SK-N-SH (cell line): ENCODE measurements around the gene GALNT5. TPM values are rescaled to one million over a fixed set of nuclear protein-coding genes. Genes with fewer than 3 reads are reported as not detected.
A peak's percentile ranks its signal among the peaks of the same experiment; 100 is the strongest.

Experiments used
- CTCF ChIA-PET: fragments of 300-600, 350-600 bp; formaldehyde crosslinking; extraction: SDS; loops from one replicate; lab custom pipeline; 2021; lab: Yijun Ruan, JAX
- POLR2A ChIA-PET: fragments of 350-600 bp; sonication (Branson Sonifier 250); formaldehyde crosslinking; extraction: SDS; loops from one replicate; lab custom pipeline; 2020; ENCODE audit warnings: antibody characterized with exemption, inconsistent platforms; lab: Yijun Ruan, JAX
- DNase-seq: peaks from one replicate; pipeline ENCODE4 v3.0.0; 2012
- H2AFZ ChIP-seq: fragments of 200-600 bp; sonication (generic); 2 replicates; pipeline ENCODE4 v1.8.1; 2016; ENCODE audit warnings: antibody characterized with exemption, mild to moderate bottlenecking, low read depth
- H3F3A ChIP-seq: fragments of 200-600 bp; sonication (generic); replicated peaks from 2 replicates; pipeline ENCODE3; 2016; ENCODE audit warnings: antibody characterized with exemption, mild to moderate bottlenecking; ENCODE audit not compliant: insufficient read depth
- H3K27ac ChIP-seq, 2 experiments: fragments of 200-500 bp in 1 of 2; fragments of 200-600 bp in 1 of 2; sonication (Bioruptor generic) in 1 of 2; sonication (generic), shearing (Covaris generic) in 1 of 2; 2 replicates each; pipeline versions ENCODE4 v1.5.1 to v1.6.1; 2014 to 2016; ENCODE audit warnings: low read depth in 2 of 2, inconsistent platforms in 1 of 2, low read length in 1 of 2, mild to moderate bottlenecking in 1 of 2, mixed read lengths in 1 of 2
- H3K27me3 ChIP-seq: fragments of 200-600 bp; sonication (generic), shearing (Covaris generic); 2 replicates; pipeline ENCODE4 v1.6.1; 2016; ENCODE audit warnings: mixed run types; ENCODE audit not compliant: insufficient read depth
- H3K36me3 ChIP-seq, 2 experiments: fragments of 200-500 bp in 1 of 2; fragments of 200-600 bp in 1 of 2; sonication (Bioruptor generic) in 1 of 2; sonication (generic) in 1 of 2; replicated peaks in 1 of 2; 2 replicates each; pipeline versions ENCODE3 to v1.5.1; 2014 to 2016; ENCODE audit warnings: low read length in 1 of 2, mild to moderate bottlenecking in 1 of 2; ENCODE audit not compliant: insufficient read depth in 2 of 2, control insufficient read depth in 1 of 2
- H3K4me1 ChIP-seq, 2 experiments: fragments of 200-500 bp in 1 of 2; fragments of 200-600 bp in 1 of 2; sonication (Bioruptor generic) in 1 of 2; sonication (generic), shearing (Covaris generic) in 1 of 2; 2 replicates each; pipeline versions ENCODE4 v1.5.1 to v1.6.1; 2014 to 2016; ENCODE audit warnings: low read depth in 1 of 2, low read length in 1 of 2, mixed run types in 1 of 2; ENCODE audit not compliant: insufficient read depth in 2 of 2, control insufficient read depth in 1 of 2
- H3K4me2 ChIP-seq: fragments of 200-600 bp; sonication (generic), shearing (Covaris generic); 2 replicates; pipeline ENCODE4 v1.6.1; 2017; ENCODE audit warnings: mixed run types
- H3K4me3 ChIP-seq, 2 experiments: fragments of 200-500 bp in 1 of 2; fragments of 200-600 bp in 1 of 2; sonication (Bioruptor generic) in 1 of 2; sonication (generic), shearing (Covaris generic) in 1 of 2; 2 replicates each; pipeline versions ENCODE4 v1.5.1 to v1.8.1; 2014 to 2016; ENCODE audit warnings: low read depth in 2 of 2, inconsistent platforms in 1 of 2, low read length in 1 of 2, mild to moderate bottlenecking in 1 of 2, mixed read lengths in 1 of 2, moderate library complexity in 1 of 2
- H3K79me2 ChIP-seq: fragments of 200-600 bp; sonication (generic); 2 replicates; pipeline ENCODE4 v1.8.1; 2017; ENCODE audit warnings: mild to moderate bottlenecking; ENCODE audit not compliant: insufficient read depth
- H3K9ac ChIP-seq: fragments of 200-600 bp; sonication (generic); 2 replicates; pipeline ENCODE4 v1.6.1; 2017; ENCODE audit warnings: mixed run types
- H3K9me2 ChIP-seq: fragments of 200-600 bp; sonication (generic); 2 replicates; pipeline ENCODE4 v1.6.1; 2017; ENCODE audit warnings: mixed run types
- H3K9me3 ChIP-seq: fragments of 200-600 bp; sonication (generic); 2 replicates; pipeline ENCODE4 v1.6.1; 2017; ENCODE audit warnings: mixed run types, mild to moderate bottlenecking, moderate library complexity
- H4K20me1 ChIP-seq: fragments of 200-600 bp; sonication (generic); 2 replicates; pipeline ENCODE4 v1.6.1; 2017; ENCODE audit warnings: mild to moderate bottlenecking, mixed run types; ENCODE audit not compliant: insufficient read depth
- CHD2 ChIP-seq: fragments of 150-350 bp; IDR thresholded peaks from 2 replicates; pipeline ENCODE4 v1.6.1; 2018; ENCODE audit warnings: low read length; ENCODE audit not compliant: partially characterized antibody
- FOSL2 ChIP-seq: IDR thresholded peaks from 2 replicates; pipeline ENCODE4 v1.4.0; 2012; ENCODE audit warnings: low read depth, mild to moderate bottlenecking, moderate library complexity, borderline replicate concordance
- GABPA ChIP-seq: IDR thresholded peaks from 2 replicates; pipeline ENCODE4 v1.4.0; 2012; ENCODE audit warnings: low read depth, mild to moderate bottlenecking
- JUND ChIP-seq: IDR thresholded peaks from 2 replicates; pipeline ENCODE4 v1.4.0; 2012
- MEF2A ChIP-seq: IDR thresholded peaks from 2 replicates; pipeline ENCODE4 v1.4.0; 2012; ENCODE audit warnings: low read depth, borderline replicate concordance
- POLR2AphosphoS5 ChIP-seq: IDR thresholded peaks from 2 replicates; pipeline ENCODE4 v1.6.1; 2012; ENCODE audit warnings: low read depth, low read length
- RCOR1 ChIP-seq: fragments of 150-350 bp; IDR thresholded peaks from 2 replicates; pipeline ENCODE4 v1.6.1; 2017; ENCODE audit warnings: antibody characterized with exemption, low read length
- TAF1 ChIP-seq: IDR thresholded peaks from 2 replicates; pipeline ENCODE4 v1.6.1; 2012; ENCODE audit warnings: low read depth, mild to moderate bottlenecking, low read length, moderate library complexity, borderline replicate concordance
- YY1 ChIP-seq: IDR thresholded peaks from 2 replicates; pipeline ENCODE4 v1.4.0; 2012; ENCODE audit warnings: low read depth, mild to moderate bottlenecking
- WGBS: methylation state at CpG from one replicate; pipeline ENCODE4 v1.1.6; 2017; ENCODE audit warnings: low lambda C conversion rate; 5-methylcytosine and 5-hydroxymethylcytosine counted together
- polyA plus RNA-seq, 3 experiments: library from polyadenylated mRNA; depleted of rRNA; stranded (reverse); fragments of >200 nt; gene quantifications; 2 replicates each; pipeline ENCODE4 v1.2.3, GENCODE V29; 2012
- TF ChIP-seq, protein P1 (sequence below): IDR thresholded peaks from 2 replicates; pipeline ENCODE4; 2012
- TF ChIP-seq, protein P2 (sequence below): fragments of 150-350 bp; IDR thresholded peaks from 2 replicates; pipeline ENCODE4 v1.6.1; 2016; ENCODE audit warnings: mild to moderate bottlenecking, low read depth, low read length
- TF ChIP-seq, protein P3 (sequence below): IDR thresholded peaks from 2 replicates; pipeline ENCODE4 v1.4.0; 2012; ENCODE audit warnings: low read depth

Gene GALNT5
- polyA plus RNA-seq, 1 of the 3 experiments (the other 2 are of a cell fraction) = 10.4 TPM

DNA sequence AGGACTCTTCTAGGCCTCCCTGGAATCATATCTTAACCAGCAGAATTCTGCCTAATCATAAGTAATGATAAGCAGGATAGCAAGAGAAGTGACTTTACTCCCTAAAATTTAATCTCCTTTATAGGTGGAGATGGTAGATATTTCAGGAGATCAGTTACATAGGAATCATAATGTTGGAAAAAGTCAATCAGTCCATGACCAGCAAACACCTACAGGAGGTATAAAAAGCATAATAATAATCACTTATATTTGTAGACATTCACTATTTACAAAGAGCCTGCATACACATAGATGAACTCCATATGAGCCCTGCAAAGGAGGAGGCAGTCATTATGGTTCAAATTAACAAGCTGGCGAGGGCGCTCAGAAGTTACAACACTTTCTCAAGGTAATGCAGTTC, 2.5 kb downstream of the GALNT5 start (continued):
- TF ChIP-seq, protein P1, sequence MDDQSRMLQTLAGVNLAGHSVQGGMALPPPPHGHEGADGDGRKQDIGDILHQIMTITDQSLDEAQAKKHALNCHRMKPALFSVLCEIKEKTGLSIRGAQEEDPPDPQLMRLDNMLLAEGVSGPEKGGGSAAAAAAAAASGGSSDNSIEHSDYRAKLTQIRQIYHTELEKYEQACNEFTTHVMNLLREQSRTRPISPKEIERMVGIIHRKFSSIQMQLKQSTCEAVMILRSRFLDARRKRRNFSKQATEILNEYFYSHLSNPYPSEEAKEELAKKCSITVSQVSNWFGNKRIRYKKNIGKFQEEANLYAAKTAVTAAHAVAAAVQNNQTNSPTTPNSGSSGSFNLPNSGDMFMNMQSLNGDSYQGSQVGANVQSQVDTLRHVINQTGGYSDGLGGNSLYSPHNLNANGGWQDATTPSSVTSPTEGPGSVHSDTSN = no peak
- TF ChIP-seq MEF2A (no peak), POLR2AphosphoS5 (no peak), CHD2 (no peak)

DNA sequence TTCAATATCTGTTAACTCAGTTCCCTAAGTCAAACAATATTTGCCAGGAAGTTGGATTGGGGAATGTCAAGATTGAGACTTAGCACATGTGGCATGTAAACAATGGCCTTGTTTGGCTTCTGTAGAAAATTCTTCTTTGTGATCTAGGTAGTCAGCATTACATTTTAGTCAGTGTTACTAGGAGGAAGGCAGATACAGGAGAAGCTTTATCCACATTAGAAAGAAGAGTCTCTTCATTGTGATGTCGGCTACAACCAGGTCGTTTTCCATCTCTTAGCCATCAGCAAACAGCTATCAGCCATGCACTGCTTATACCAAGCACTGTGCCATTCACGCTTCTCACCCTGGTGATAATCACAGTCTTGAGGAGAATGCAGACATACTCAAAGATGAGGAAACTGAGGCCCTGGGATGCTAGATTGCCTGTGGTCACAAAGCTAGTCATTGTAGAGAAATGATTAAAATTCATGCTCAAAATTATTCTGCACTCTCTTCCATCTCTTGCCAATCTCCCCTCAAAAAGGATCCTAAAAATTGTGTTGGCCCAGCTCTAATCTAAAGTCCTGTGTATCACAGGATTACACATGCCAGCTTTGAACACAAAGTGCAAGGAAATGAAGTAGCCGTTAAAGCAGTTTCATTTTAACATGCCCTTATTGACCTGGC, 3.2 kb downstream of the GALNT5 start:
- ChIA-PET POLR2A (no interaction called here), CTCF (interaction anchor here (1.1 kb wide), 1 partner anchor 42 kb away, joined by 4 read pairs; no protein-coding TSS in a partner anchor)
- peak overlapping the region; percentile 74 for H2AFZ ChIP-seq
- peaks cover 0 to 3% of the 10 kb centered on the region in 2 experiments; a peak in 2 of 4 replicates for H3K4me1 ChIP-seq
- peak overlapping the region; percentile 42 for H3K9ac ChIP-seq
- TF ChIP-seq, protein P2, sequence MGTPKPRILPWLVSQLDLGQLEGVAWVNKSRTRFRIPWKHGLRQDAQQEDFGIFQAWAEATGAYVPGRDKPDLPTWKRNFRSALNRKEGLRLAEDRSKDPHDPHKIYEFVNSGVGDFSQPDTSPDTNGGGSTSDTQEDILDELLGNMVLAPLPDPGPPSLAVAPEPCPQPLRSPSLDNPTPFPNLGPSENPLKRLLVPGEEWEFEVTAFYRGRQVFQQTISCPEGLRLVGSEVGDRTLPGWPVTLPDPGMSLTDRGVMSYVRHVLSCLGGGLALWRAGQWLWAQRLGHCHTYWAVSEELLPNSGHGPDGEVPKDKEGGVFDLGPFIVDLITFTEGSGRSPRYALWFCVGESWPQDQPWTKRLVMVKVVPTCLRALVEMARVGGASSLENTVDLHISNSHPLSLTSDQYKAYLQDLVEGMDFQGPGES = no peak
- TF ChIP-seq TAF1 (no peak), JUND (no peak), YY1 (no peak), RCOR1 (no peak), FOSL2 (no peak), GABPA (no peak)
- TF ChIP-seq, protein P3, sequence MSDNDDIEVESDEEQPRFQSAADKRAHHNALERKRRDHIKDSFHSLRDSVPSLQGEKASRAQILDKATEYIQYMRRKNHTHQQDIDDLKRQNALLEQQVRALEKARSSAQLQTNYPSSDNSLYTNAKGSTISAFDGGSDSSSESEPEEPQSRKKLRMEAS = 0 out of 2 replicates have a peak, but pooled peaks have one; percentile 34
- no peaks in the 10 kb centered on the region for H3K36me3 ChIP-seq
- H4K20me1 ChIP-seq = no peaks in the 10 kb centered on the region
- peak overlapping the region; percentile 82 for H3K4me2 ChIP-seq
- H3K9me3 ChIP-seq = no peaks in the 10 kb centered on the region
- no peaks in the 10 kb centered on the region for H3K27me3 ChIP-seq
- H3K4me3 ChIP-seq = peak overlapping the region; percentile 15 to 60; a peak in 3 of 4 replicates
- no peaks in the 10 kb centered on the region for H3K9me2 ChIP-seq
- peaks cover 14% of the 10 kb centered on the region for H3F3A ChIP-seq
- no peak for DNase-seq
- H3K79me2 ChIP-seq = no peaks in the 10 kb centered on the region
- 13% methylated on average over 4 of the region's 4 CpGs for WGBS
- H3K27ac ChIP-seq = peak overlapping the region; percentile 67; a peak in 3 of 4 replicates
